Astrocyte (in vitro differentiated cells and primary cell): Measurements from ENCODE around the gene GTF3C1. TPM values are rescaled to one million over a fixed set of nuclear protein-coding genes. Genes with fewer than 3 reads are reported as not detected.

Source experiments
- DNase-seq: peaks from one replicate; pipeline ENCODE4 v3.0.0-alpha.2; 2010; ENCODE audit warnings: low read depth
- FAIRE-seq: peaks from 2 replicates; lab custom pipeline; 2011; peaks lifted over from hg19 to GRCh38; lab: Jason Lieb, UNC
- H2AFZ ChIP-seq: 2 replicates; pipeline ENCODE4 v1.6.0; 2012; ENCODE audit warnings: low read depth, low read length, inconsistent platforms
- H3K27ac ChIP-seq: 2 replicates; pipeline ENCODE4 v1.5.1; 2011; ENCODE audit warnings: low read depth, low read length, inconsistent platforms
- H3K27me3 ChIP-seq: 2 replicates; pipeline ENCODE4 v1.6.0; 2011; ENCODE audit warnings: low read length, inconsistent platforms; ENCODE audit not compliant: insufficient read depth
- H3K36me3 ChIP-seq: 2 replicates; pipeline ENCODE4 v1.5.1; 2011; ENCODE audit warnings: low read length, inconsistent platforms; ENCODE audit not compliant: insufficient read depth
- H3K4me1 ChIP-seq: 2 replicates; pipeline ENCODE4 v1.5.1; 2011; ENCODE audit warnings: low read length, inconsistent platforms; ENCODE audit not compliant: insufficient read depth
- H3K4me2 ChIP-seq: 2 replicates; pipeline ENCODE4 v1.6.0; 2012; ENCODE audit warnings: low read length, inconsistent platforms
- H3K4me3 ChIP-seq: 2 replicates; pipeline ENCODE4 v1.5.1; 2011; ENCODE audit warnings: low read depth, mild to moderate bottlenecking, low read length, inconsistent platforms; ENCODE audit not compliant: insufficient read depth
- H3K79me2 ChIP-seq: 2 replicates; pipeline ENCODE4 v1.6.0; 2012; ENCODE audit warnings: mild to moderate bottlenecking, low read length, inconsistent platforms; ENCODE audit not compliant: insufficient read depth
- H3K9ac ChIP-seq: 2 replicates; pipeline ENCODE4 v1.6.0; 2012; ENCODE audit warnings: mild to moderate bottlenecking, low read length, inconsistent platforms
- H3K9me3 ChIP-seq: 2 replicates; pipeline ENCODE4 v1.5.1; 2012; ENCODE audit warnings: low read depth, mild to moderate bottlenecking, low read length, inconsistent platforms; ENCODE audit not compliant: insufficient read depth
- H4K20me1 ChIP-seq: 2 replicates; pipeline ENCODE4 v1.6.0; 2012; ENCODE audit warnings: low read length, inconsistent platforms; ENCODE audit not compliant: insufficient read depth
- H3K27ac Mint-ChIP-seq: one replicate; pipeline ENCODE4 v1.8.0; 2021; ENCODE audit warnings: mild to moderate bottlenecking, mixed read lengths; ENCODE audit not compliant: unreplicated experiment
- H3K27me3 Mint-ChIP-seq: one replicate; pipeline ENCODE4 v1.8.0; 2021; ENCODE audit warnings: low read depth, mixed read lengths; ENCODE audit not compliant: unreplicated experiment
- H3K36me3 Mint-ChIP-seq: one replicate; pipeline ENCODE4 v1.8.0; 2021; ENCODE audit warnings: low read depth, mixed read lengths; ENCODE audit not compliant: unreplicated experiment
- H3K4me1 Mint-ChIP-seq: one replicate; pipeline ENCODE4 v1.8.0; 2021; ENCODE audit warnings: low read depth, mixed read lengths; ENCODE audit not compliant: unreplicated experiment
- H3K4me3 Mint-ChIP-seq: one replicate; pipeline ENCODE4 v1.8.0; 2021; ENCODE audit warnings: mild to moderate bottlenecking, moderate library complexity, mixed read lengths; ENCODE audit not compliant: unreplicated experiment
- H3K9me3 Mint-ChIP-seq: one replicate; pipeline ENCODE4 v1.8.0; 2021; ENCODE audit warnings: mild to moderate bottlenecking, mixed read lengths; ENCODE audit not compliant: unreplicated experiment
- EZH2 ChIP-seq: IDR thresholded peaks from 2 replicates; pipeline ENCODE4 v1.6.1; 2012; ENCODE audit warnings: mild to moderate bottlenecking, low read length, inconsistent platforms; ENCODE audit not compliant: insufficient read depth
- total RNA-seq: library from RNA; stranded (reverse); gene quantifications from 2 replicates; pipeline ENCODE4 v1.2.1, GENCODE V29; 2021
- TF ChIP-seq, protein P1 (sequence below): IDR thresholded peaks from 2 replicates; pipeline ENCODE4 v1.5.1; 2011; ENCODE audit warnings: low read depth, mild to moderate bottlenecking, inconsistent platforms, low read length, moderate library complexity; ENCODE audit not compliant: insufficient read depth

GTF3C1 gene
- total RNA-seq, 1 donor from 2014 or later, result 103 TPM

DNA sequence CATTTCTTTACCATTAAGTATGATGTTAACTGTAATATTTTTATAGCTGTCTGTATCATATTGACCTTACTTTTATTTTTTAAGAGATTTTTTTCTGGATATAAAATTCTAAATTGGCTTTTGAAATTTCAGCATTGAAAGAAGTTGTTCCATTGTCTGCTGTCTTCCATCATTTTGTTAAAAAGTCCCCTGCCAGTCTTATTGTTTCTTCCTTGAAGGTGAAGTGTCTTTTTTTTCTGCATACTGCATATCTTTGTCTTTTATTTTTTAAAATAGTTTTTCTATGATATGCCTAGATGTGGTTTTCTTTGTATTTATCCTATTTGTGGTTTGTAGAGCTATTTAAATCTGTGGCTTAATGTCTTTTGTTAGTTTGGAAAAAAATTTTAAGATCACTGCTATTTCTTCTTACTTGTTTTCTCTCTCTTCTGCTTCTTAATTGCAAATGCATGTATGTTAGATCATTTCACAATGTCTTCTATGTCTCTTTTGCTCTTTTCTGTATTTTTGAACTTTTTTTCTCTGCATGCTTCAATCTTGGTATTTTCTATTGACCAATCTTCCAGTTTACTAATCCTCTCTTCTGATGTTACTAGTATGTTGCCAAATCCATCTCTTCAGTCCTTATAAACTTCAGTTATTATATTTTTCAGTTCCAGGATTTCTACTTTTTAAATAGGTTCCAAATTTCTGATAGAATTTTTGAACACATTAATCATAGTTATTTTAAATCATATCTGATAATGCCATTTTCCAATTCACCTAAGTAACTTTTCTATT is 127.6 kb downstream of the GTF3C1 start:
- DNase-seq, result no peak
- Histone ChIP-seq H4K20me1 (no peaks in the 10 kb centered on the region), H3K4me1 (no peaks in the 10 kb centered on the region), H3K36me3 (no peaks in the 10 kb centered on the region), H3K4me2 (no peak overlapping the region), H3K27me3 (no peaks in the 10 kb centered on the region), H3K79me2 (no peaks in the 10 kb centered on the region), H2AFZ (no peak overlapping the region), H3K4me3 (no peak overlapping the region), H3K27ac (no peak overlapping the region), H3K9me3 (no peaks in the 10 kb centered on the region), H3K9ac (no peak overlapping the region)
- Mint-ChIP-seq H3K9me3 (peaks cover 15% of the 10 kb centered on the region), H3K27me3 (peaks cover 4% of the 10 kb centered on the region), H3K4me3 (no peak overlapping the region), H3K4me1 (no peaks in the 10 kb centered on the region), H3K36me3 (peaks cover 2% of the 10 kb centered on the region), H3K27ac (no peak overlapping the region)
- no peak for TF ChIP-seq EZH2
- TF ChIP-seq, protein P1, sequence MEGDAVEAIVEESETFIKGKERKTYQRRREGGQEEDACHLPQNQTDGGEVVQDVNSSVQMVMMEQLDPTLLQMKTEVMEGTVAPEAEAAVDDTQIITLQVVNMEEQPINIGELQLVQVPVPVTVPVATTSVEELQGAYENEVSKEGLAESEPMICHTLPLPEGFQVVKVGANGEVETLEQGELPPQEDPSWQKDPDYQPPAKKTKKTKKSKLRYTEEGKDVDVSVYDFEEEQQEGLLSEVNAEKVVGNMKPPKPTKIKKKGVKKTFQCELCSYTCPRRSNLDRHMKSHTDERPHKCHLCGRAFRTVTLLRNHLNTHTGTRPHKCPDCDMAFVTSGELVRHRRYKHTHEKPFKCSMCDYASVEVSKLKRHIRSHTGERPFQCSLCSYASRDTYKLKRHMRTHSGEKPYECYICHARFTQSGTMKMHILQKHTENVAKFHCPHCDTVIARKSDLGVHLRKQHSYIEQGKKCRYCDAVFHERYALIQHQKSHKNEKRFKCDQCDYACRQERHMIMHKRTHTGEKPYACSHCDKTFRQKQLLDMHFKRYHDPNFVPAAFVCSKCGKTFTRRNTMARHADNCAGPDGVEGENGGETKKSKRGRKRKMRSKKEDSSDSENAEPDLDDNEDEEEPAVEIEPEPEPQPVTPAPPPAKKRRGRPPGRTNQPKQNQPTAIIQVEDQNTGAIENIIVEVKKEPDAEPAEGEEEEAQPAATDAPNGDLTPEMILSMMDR, result no peak
- no peak for FAIRE-seq

DNA sequence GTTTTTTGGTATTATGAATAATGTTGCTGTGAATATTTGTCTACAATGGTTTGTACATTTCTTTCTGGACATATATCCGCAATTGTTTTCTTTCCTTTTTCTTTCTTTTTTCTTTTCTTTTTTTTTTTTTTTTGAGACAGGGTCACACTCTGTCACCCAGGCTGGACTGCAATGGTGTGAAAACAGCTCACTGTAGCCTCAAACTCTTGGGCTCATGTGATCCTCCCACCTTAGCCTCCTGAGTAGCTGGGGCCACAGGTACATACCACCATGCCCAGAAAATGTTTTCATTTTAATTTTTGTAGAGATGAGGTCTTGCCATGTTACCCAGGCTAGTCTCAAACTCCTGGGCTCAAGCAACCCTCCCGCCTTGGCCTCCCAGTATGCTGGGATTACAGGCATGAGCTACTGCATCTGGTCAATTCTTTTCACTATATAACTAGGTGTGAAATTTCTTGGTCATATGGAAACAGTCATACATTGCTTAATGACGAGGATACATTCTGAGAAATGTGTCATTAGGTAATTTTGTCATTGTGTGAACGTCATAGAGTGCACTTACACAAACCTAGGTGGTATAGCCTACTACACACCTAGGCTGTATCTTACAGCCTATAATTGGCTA is 132.6 kb downstream of the GTF3C1 start:
- Histone ChIP-seq H2AFZ (no peak overlapping the region), H3K4me1 (no peaks in the 10 kb centered on the region), H3K9me3 (no peaks in the 10 kb centered on the region), H3K27me3 (no peaks in the 10 kb centered on the region), H3K4me3 (no peak overlapping the region), H3K27ac (no peak overlapping the region), H3K4me2 (no peak overlapping the region), H4K20me1 (no peaks in the 10 kb centered on the region), H3K79me2 (no peaks in the 10 kb centered on the region), H3K9ac (no peak overlapping the region), H3K36me3 (no peaks in the 10 kb centered on the region)
- TF ChIP-seq, protein P1, result no peak
- no peak for TF ChIP-seq EZH2
- Mint-ChIP-seq H3K4me1 (no peaks in the 10 kb centered on the region), H3K27me3 (peaks cover 4% of the 10 kb centered on the region), H3K27ac (no peak overlapping the region), H3K9me3 (peaks cover 9% of the 10 kb centered on the region), H3K4me3 (no peak overlapping the region), H3K36me3 (no peaks in the 10 kb centered on the region)
- no peak for FAIRE-seq
- no peak for DNase-seq
